ENCODE data around the gene TTLL11. TPM values are rescaled to one million over a fixed set of nuclear protein-coding genes. Genes with fewer than 3 reads are reported as not detected.

Gene TTLL11
- total and polyA plus RNA-seq, 2 of the 8 experiments (the other 6 are each of a cell fraction or from before 2014, with no cell fraction given), result 0.56 to 0.80 TPM

DNA sequence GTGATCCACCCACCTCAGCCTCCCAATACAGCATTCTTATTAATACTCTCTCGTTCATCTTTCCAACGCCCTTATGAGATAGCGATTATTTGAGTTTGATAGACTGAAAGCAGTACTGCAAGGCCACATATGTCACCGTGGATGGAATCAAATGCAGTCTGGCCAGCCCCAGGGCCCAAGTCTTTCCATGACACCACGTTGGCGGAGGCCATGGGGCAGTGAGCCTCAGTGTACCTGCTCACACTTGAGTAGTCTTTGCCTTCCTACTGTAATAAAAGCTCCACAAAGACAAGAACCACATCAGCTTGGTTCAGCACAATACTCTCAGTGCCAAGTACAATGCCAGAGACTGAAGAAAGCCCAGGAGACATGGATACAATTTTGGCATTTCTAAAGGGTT, 88.5 kb downstream of the TTLL11 start:
- H3K18ac ChIP-seq (ENCODE audit: extremely low read depth, low read length), result no peak overlapping the region
- H2AFZ ChIP-seq (ENCODE audit: low read length), result no peak overlapping the region
- H3K36me3 ChIP-seq (ENCODE audit: control insufficient read depth in 2 of 4, insufficient read depth in 4 of 4, low read length in 3 of 4), result no peaks in the 10 kb centered on the region
- no peak overlapping the region for H4K5ac ChIP-seq (ENCODE audit: insufficient read length, low read depth, low read length)
- no peak overlapping the region for H3K4me3 ChIP-seq (ENCODE audit: extremely low read depth in 1 of 4, insufficient read depth in 2 of 4, low read depth in 3 of 4, low read length in 4 of 4)
- no peak for DNase-seq (ENCODE audit: low read depth in 1 of 2, low spot score in 2 of 2)
- H3K14ac ChIP-seq (ENCODE audit: insufficient read length), result no peak overlapping the region
- H3K27ac ChIP-seq (ENCODE audit: low read depth, low read length), result no peak overlapping the region
- H3K79me2 ChIP-seq (ENCODE audit: control insufficient read depth in 1 of 2, insufficient read depth in 2 of 2, low read length in 2 of 2), result no peaks in the 10 kb centered on the region
- no peak overlapping the region for H4K8ac ChIP-seq (ENCODE audit: extremely low read depth, insufficient read depth, low read length)
- H2BK20ac ChIP-seq (ENCODE audit: low read length), result no peak overlapping the region
- no peak overlapping the region for H3K56ac ChIP-seq (replicated peaks; ENCODE audit: insufficient read length, low read depth, low read length)
- no peak for FAIRE-seq
- no peak overlapping the region for H2BK5ac ChIP-seq (ENCODE audit: low read depth, low read length)
- H3K23me2 ChIP-seq (ENCODE audit: low read depth, low read length), result no peaks in the 10 kb centered on the region
- H3K4me2 ChIP-seq (ENCODE audit: insufficient read depth in 1 of 2, low read depth in 2 of 2, low read length in 2 of 2), result no peak overlapping the region
- H4K91ac ChIP-seq (replicated peaks; ENCODE audit: insufficient read length, low read length), result no peak overlapping the region
- H3K4me1 ChIP-seq (replicated peaks in 1 of 4; ENCODE audit: control insufficient read depth in 3 of 4, insufficient read depth in 4 of 4, low read length in 3 of 4), result peaks cover 0 to 9% (median 3%) of the 10 kb centered on the region in 4 experiments; a peak in 2 of 7 replicates
- ChIA-PET CTCF (ENCODE audit: partially characterized antibody) (interaction anchor here (0.6 to 2.7 kb wide), 4 partner anchors 9 to 360 kb away, joined by 3 to 6 read pairs (median 3); no protein-coding TSS in a partner anchor), POLR2A (ENCODE audit: partially characterized antibody) (no interaction called here)
- H2BK15ac ChIP-seq (ENCODE audit: low read length), result 0 out of 2 replicates have a peak overlapping the region, but pooled peaks have one; percentile 49
- no peak overlapping the region for H2BK12ac ChIP-seq (ENCODE audit: low read depth, low read length)
- H3K9ac ChIP-seq (replicated peaks in 1 of 4; ENCODE audit: extremely low read depth in 1 of 4, low read depth in 3 of 4, low read length in 3 of 4), result no peak overlapping the region
- no peaks in the 10 kb centered on the region for H4K20me1 ChIP-seq (replicated peaks in 1 of 2; ENCODE audit: control insufficient read depth in 1 of 2, insufficient read depth in 2 of 2, low read length in 2 of 2)
- H3K79me1 ChIP-seq (ENCODE audit: low read depth, low read length), result no peaks in the 10 kb centered on the region
- no peaks in the 10 kb centered on the region for H3K9me3 ChIP-seq (ENCODE audit: insufficient read depth in 2 of 2, low read depth in 1 of 2, low read length in 1 of 2)
- H3K23ac ChIP-seq (ENCODE audit: insufficient read length), result no peak overlapping the region
- H3K27me3 ChIP-seq (replicated peaks in 1 of 4; ENCODE audit: control insufficient read depth in 3 of 4, extremely low read depth in 1 of 4, insufficient read depth in 3 of 4, low read length in 3 of 4), result peaks cover 0 to 13% (median 4%) of the 10 kb centered on the region in 4 experiments; a peak in 5 of 7 replicates
- no peak overlapping the region for H3K4ac ChIP-seq (replicated peaks; ENCODE audit: insufficient read length, low read depth, low read length)
- no peak overlapping the region for H2AK5ac ChIP-seq (ENCODE audit: low read depth, low read length)
- 82% methylated on average over 6 of the region's 6 CpGs; no CpG with 5 or more reads in 1 of the 2 experiments for WGBS, 2 experiments (ENCODE audit: extremely low coverage in 1 of 2, insufficient coverage in 1 of 2, insufficient read length in 1 of 2, insufficient replicate concordance in 2 of 2, low coverage in 1 of 2, low lambda C conversion rate in 2 of 2, missing lambda C conversion rate in 1 of 2)
- no peak overlapping the region for H2BK120ac ChIP-seq (replicated peaks; ENCODE audit: low read depth, low read length)
- TF ChIP-seq ATF2 (IDR thresholded peaks at IDR 0.05; ENCODE audit: low read length), result no peak
- TF ChIP-seq CTCF (IDR thresholded peaks at IDR 0.05; ENCODE audit: control extremely low read depth in 1 of 3, insufficient read depth in 1 of 3, low read depth in 1 of 3, low read length in 3 of 3), result no peak
- TF ChIP-seq CHD2 (IDR thresholded peaks at IDR 0.05; ENCODE audit: low read length), result no peak
- no peak for TF ChIP-seq TBP (IDR thresholded peaks at IDR 0.05; ENCODE audit: low read depth, low read length)
- TF ChIP-seq EP300 (IDR thresholded peaks at IDR 0.05; ENCODE audit: borderline replicate concordance in 1 of 2, low read depth in 2 of 2, low read length in 2 of 2), result no peak
- TF ChIP-seq HDAC2 (IDR thresholded peaks at IDR 0.05; ENCODE audit: borderline replicate concordance in 1 of 2, low read depth in 2 of 2, low read length in 2 of 2), result no peak
- TF ChIP-seq TCF12 (IDR thresholded peaks at IDR 0.05; ENCODE audit: low read depth, low read length), result no peak
- TF ChIP-seq KDM1A (IDR thresholded peaks at IDR 0.05; ENCODE audit: borderline replicate concordance, low read length), result no peak
- no peak for TF ChIP-seq BCL11A (IDR thresholded peaks at IDR 0.05; ENCODE audit: low read depth in 2 of 2, low read length in 2 of 2)

All from H1 (cell line).